Smooth muscle cell (in vitro differentiated cells): ENCODE results near the gene PPP2R3C. TPM values are rescaled to one million over a fixed set of nuclear protein-coding genes. Genes with fewer than 3 reads are reported as not detected.

Experiments
- DNase-seq: peaks from one replicate; lab custom pipeline; 2025; ENCODE audit not compliant: unreplicated experiment; lab: John Stamatoyannopoulos, UW
- H2AFZ ChIP-seq: fragments of 200-600 bp; sonication (generic); 2 replicates; pipeline ENCODE4 v1.6.0; 2016; ENCODE audit warnings: antibody characterized with exemption, low read depth, mild to moderate bottlenecking
- H3F3A ChIP-seq: fragments of 200-600 bp; sonication (generic); 2 replicates; pipeline ENCODE4 v1.6.0; 2017; ENCODE audit warnings: antibody characterized with exemption, low read depth
- H3K27ac ChIP-seq: fragments of 200-600 bp; sonication (generic); 2 replicates; pipeline ENCODE4 v1.5.1; 2016; ENCODE audit warnings: low read depth, mild to moderate bottlenecking
- H3K27me3 ChIP-seq: fragments of 200-600 bp; sonication (generic); 2 replicates; pipeline ENCODE4 v1.6.1; 2016; ENCODE audit warnings: low read depth, mild to moderate bottlenecking
- H3K36me3 ChIP-seq: fragments of 200-600 bp; sonication (generic); 2 replicates; pipeline ENCODE4 v1.5.1; 2016; ENCODE audit warnings: low read depth
- H3K4me1 ChIP-seq: fragments of 200-600 bp; sonication (generic); 2 replicates; pipeline ENCODE4 v1.5.1; 2016; ENCODE audit warnings: low read depth
- H3K4me2 ChIP-seq: fragments of 200-600 bp; sonication (generic); 2 replicates; pipeline ENCODE4 v1.6.0; 2016; ENCODE audit warnings: mild to moderate bottlenecking
- H3K4me3 ChIP-seq: fragments of 200-600 bp; sonication (generic); 2 replicates; pipeline ENCODE4 v1.5.1; 2016; ENCODE audit warnings: mild to moderate bottlenecking
- H3K79me2 ChIP-seq: fragments of 200-600 bp; sonication (generic); 2 replicates; pipeline ENCODE4 v1.6.0; 2016; ENCODE audit warnings: low read depth, mild to moderate bottlenecking
- H3K9ac ChIP-seq: fragments of 200-600 bp; sonication (generic); 2 replicates; pipeline ENCODE4 v1.6.0; 2016; ENCODE audit warnings: low read depth
- H3K9me3 ChIP-seq: fragments of 200-600 bp; sonication (generic); replicated peaks from 2 replicates; pipeline ENCODE4 v1.5.1; 2016; ENCODE audit warnings: low read depth
- H4K20me1 ChIP-seq: fragments of 200-600 bp; sonication (generic); 2 replicates; pipeline ENCODE4 v1.6.0; 2016; ENCODE audit warnings: low read depth
- WGBS: methylation state at CpG from one replicate; pipeline ENCODE4 v1.1.7; 2016; ENCODE audit warnings: low lambda C conversion rate; 5-methylcytosine and 5-hydroxymethylcytosine counted together
- polyA plus RNA-seq: library from polyadenylated mRNA; unstranded; fragments of >200 nt; fragmentation: Nextera tagmentation; extraction: Ambion mirVana; gene quantifications from 2 replicates; pipeline ENCODE4 v1.2.1, GENCODE V29; 2016
- total RNA-seq: library from RNA; depleted of rRNA; stranded (reverse); fragments of >200 nt; gene quantifications from 2 replicates; pipeline ENCODE4 v1.2.3, GENCODE V29; 2014
- TF ChIP-seq, protein P1 (sequence below): fragments of 200-600 bp; sonication (generic); IDR thresholded peaks from 2 replicates; pipeline ENCODE4 v1.5.1; 2017; ENCODE audit warnings: borderline replicate concordance, mild to moderate bottlenecking, antibody characterized with exemption; ENCODE audit not compliant: insufficient read depth, poor library complexity, severe bottlenecking

PPP2R3C gene
- total and polyA plus RNA-seq, 2 experiments from 2014 or later = 32.3 to 35.6 TPM

DNA sequence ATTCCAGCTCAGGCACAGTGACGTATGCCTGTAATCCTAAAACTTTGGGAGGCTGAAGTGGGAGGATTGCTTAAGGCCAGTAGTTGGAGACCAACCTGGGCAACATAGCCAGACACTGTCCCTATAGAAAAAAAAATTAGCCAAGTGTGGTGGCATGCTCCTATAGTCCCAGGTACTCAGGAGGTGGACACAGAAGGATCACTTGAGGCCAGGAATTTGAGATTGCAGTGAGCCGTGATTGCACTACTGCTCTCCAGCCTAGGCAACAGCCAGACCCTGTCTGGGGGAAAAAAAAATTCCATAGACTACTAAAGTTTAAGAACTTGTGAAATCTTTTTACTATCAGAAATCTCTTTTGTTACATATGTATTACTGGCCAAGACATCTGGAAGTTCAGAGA lies 69.2 kb downstream of the PPP2R3C start:
- Histone ChIP-seq H3K4me1 (no peaks in the 10 kb centered on the region), H3K4me2 (no peak overlapping the region), H3K9ac (no peak overlapping the region), H3K36me3 (peaks cover 3% of the 10 kb centered on the region), H4K20me1 (peaks cover 35% of the 10 kb centered on the region), H3F3A (no peaks in the 10 kb centered on the region), H3K9me3 (no peaks in the 10 kb centered on the region), H3K4me3 (no peak overlapping the region), H2AFZ (no peak overlapping the region), H3K27ac (no peak overlapping the region), H3K79me2 (peaks cover 23% of the 10 kb centered on the region), H3K27me3 (no peaks in the 10 kb centered on the region)
- DNase-seq = no peak
- TF ChIP-seq, protein P1, sequence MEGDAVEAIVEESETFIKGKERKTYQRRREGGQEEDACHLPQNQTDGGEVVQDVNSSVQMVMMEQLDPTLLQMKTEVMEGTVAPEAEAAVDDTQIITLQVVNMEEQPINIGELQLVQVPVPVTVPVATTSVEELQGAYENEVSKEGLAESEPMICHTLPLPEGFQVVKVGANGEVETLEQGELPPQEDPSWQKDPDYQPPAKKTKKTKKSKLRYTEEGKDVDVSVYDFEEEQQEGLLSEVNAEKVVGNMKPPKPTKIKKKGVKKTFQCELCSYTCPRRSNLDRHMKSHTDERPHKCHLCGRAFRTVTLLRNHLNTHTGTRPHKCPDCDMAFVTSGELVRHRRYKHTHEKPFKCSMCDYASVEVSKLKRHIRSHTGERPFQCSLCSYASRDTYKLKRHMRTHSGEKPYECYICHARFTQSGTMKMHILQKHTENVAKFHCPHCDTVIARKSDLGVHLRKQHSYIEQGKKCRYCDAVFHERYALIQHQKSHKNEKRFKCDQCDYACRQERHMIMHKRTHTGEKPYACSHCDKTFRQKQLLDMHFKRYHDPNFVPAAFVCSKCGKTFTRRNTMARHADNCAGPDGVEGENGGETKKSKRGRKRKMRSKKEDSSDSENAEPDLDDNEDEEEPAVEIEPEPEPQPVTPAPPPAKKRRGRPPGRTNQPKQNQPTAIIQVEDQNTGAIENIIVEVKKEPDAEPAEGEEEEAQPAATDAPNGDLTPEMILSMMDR = no peak
- 91% methylated on average over 2 of the region's 2 CpGs for WGBS

DNA sequence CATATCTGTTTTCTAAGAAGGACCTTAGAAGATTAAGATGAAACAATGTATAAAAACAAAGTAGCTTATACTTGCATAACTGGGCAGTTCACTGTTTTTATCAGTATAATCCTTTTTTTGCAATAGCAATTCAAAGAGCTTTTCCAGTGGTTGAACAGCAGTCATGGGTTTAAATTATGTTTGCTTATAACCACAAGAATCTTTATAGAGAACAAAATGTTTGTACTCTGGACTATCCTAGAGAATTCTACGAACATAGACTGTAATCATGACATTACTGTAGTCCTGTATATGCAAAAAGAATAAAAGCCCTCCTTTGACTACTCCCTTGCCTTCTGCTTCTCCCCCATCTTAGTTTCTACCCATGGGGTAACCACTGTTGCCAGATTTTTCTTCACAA lies 70.0 kb downstream of the PPP2R3C start:
- Histone ChIP-seq H3F3A (no peaks in the 10 kb centered on the region), H3K79me2 (peaks cover 32% of the 10 kb centered on the region), H3K36me3 (peaks cover 3% of the 10 kb centered on the region), H4K20me1 (peaks cover 34% of the 10 kb centered on the region), H2AFZ (no peak overlapping the region), H3K4me2 (no peak overlapping the region), H3K27ac (no peak overlapping the region), H3K4me3 (no peak overlapping the region), H3K9me3 (no peaks in the 10 kb centered on the region), H3K9ac (no peak overlapping the region), H3K27me3 (no peaks in the 10 kb centered on the region), H3K4me1 (no peaks in the 10 kb centered on the region)
- TF ChIP-seq, protein P1 = no peak
- no peak for DNase-seq
- 38% methylated on average over 1 of the region's 1 CpG for WGBS

DNA sequence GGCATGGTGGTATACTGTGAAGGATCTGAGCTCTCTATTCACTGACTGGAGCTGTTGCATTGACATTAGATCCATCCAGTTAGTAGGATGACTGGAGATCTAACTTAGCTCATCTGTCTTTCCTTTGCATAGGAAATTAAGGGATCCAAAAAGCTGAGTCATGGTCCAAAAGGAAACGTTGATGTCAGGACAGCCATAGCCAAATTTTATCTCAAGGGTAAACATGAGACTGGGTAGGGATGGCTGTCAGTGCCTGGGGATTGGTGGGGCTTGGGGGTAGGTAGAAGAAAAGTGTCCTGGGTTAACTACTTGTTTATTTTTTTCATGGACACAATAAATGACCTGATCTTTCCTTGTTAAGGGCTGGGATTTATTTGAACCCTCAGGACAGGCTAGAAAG lies 71.1 kb downstream of the PPP2R3C start:
- DNase-seq = no peak
- Histone ChIP-seq H3K4me3 (no peak overlapping the region), H2AFZ (no peak overlapping the region), H3K79me2 (peaks cover 28% of the 10 kb centered on the region), H4K20me1 (peaks cover 34% of the 10 kb centered on the region), H3K27ac (peak overlapping the region; percentile 29), H3F3A (no peaks in the 10 kb centered on the region), H3K27me3 (no peaks in the 10 kb centered on the region), H3K4me1 (no peaks in the 10 kb centered on the region), H3K36me3 (no peaks in the 10 kb centered on the region), H3K4me2 (no peak overlapping the region), H3K9ac (no peak overlapping the region), H3K9me3 (no peaks in the 10 kb centered on the region)
- WGBS = 29% methylated on average over 1 of the region's 1 CpG
- TF ChIP-seq, protein P1 = no peak

DNA sequence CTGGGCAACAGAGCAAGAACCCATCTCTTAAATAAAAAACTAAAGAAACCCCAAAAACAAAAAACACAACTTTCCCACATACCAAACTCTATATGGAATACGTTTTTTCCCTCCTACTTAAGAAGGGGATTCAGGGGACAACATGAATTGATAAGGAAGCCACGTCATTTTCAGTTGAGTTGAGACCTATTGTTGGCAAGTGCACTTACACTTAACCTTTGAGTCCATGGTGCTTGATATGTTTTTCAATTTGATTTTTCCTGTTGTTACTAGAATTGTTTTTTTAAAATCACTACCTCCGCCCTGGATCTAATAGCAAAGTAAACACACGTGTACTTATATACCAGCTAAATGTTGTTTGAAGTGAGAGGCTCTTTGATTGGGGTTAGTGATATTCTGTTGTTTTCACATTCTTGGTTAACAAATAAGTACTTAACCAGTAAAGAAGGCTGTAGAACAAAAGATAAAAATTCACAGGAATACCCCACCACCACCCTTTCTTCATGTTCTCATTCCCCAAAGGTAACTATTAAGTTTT lies 73.7 kb downstream of the PPP2R3C start:
- Histone ChIP-seq H3K4me3 (peak overlapping the region; percentile 88), H3K9me3 (no peaks in the 10 kb centered on the region), H4K20me1 (peaks cover 34% of the 10 kb centered on the region), H3K79me2 (peaks cover 28% of the 10 kb centered on the region), H3K4me2 (peak overlapping the region; percentile 85), H3K9ac (no peak overlapping the region), H3F3A (no peaks in the 10 kb centered on the region), H3K36me3 (no peaks in the 10 kb centered on the region), H2AFZ (no peak overlapping the region), H3K4me1 (peaks cover 7% of the 10 kb centered on the region), H3K27ac (no peak overlapping the region), H3K27me3 (no peaks in the 10 kb centered on the region)
- no peak for DNase-seq
- whole genome bisulfite sequencing = 91% methylated on average over 4 of the region's 4 CpGs
- TF ChIP-seq, protein P1 = no peak
